GM19023 (cell line): ENCODE results near the gene NOTUM.

Experiments used
- ATAC-seq: cut with Tn5 transposase; IDR thresholded peaks from one replicate; pipeline ENCODE4 v1.9.1; 2021; ENCODE audit warnings: mild to moderate bottlenecking, moderate library complexity; ENCODE audit not compliant: unreplicated experiment

Gene NOTUM

GRCh38 chr17:81912441-81913309 is 48.3 kb downstream of the NOTUM start:
- no peak for ATAC-seq

- no peak for ATAC-seq
These were observed 49.0 kb downstream of the NOTUM start for GRCh38 chr17:81911969-81912368.

- peak; percentile 73 for ATAC-seq
These were observed 49.6 kb downstream of the NOTUM start, which contains the start of gene PCYT2 for GRCh38 chr17:81911277-81911961. TSS of gene PCYT2 (minus strand) at chr17:81911399. CDS start at chr17:81911355, 44 bp downstream.

- peak; percentile 37 for ATAC-seq
These were observed 50.1 kb downstream of the NOTUM start for GRCh38 chr17:81910840-81911276.

GRCh38 chr17:81909966-81910839 is 50.8 kb downstream of the NOTUM start:
- no peak for ATAC-seq

GRCh38 chr17:81909231-81909630 is 51.8 kb downstream of the NOTUM start:
- no peak for ATAC-seq

GRCh38 chr17:81908793-81909192 is 52.2 kb downstream of the NOTUM start:
- no peak for ATAC-seq

GRCh38 chr17:81907219-81908145 is 53.5 kb downstream of the NOTUM start:
- ATAC-seq = no peak

- ATAC-seq = no peak
These were observed 54.3 kb downstream of the NOTUM start for GRCh38 chr17:81906476-81907218.

- ATAC-seq = no peak
These were observed 55.0 kb downstream of the NOTUM start for GRCh38 chr17:81905993-81906392.

- ATAC-seq = no peak
These were observed 55.5 kb downstream of the NOTUM start for GRCh38 chr17:81905424-81905875.

GRCh38 chr17:81904600-81905423 is 56.2 kb downstream of the NOTUM start:
- ATAC-seq = no peak

- ATAC-seq = no peak
These were observed 56.9 kb downstream of the NOTUM start for GRCh38 chr17:81903896-81904599.

- ATAC-seq = no peak
These were observed 57.6 kb downstream of the NOTUM start for GRCh38 chr17:81903415-81903831.

- no peak for ATAC-seq
These were observed 58.2 kb downstream of the NOTUM start for GRCh38 chr17:81902653-81903414.
